MM.1S (cell line): ENCODE measurements around the gene TRPV4.

Experiments
- DNase-seq: peaks from one replicate; pipeline ENCODE4 v3.0.0-alpha.2; 2015
- H2AFZ ChIP-seq: fragments of 300-600 bp; sonication (generic); 2 replicates; pipeline ENCODE4 v1.6.0; 2016; ENCODE audit warnings: antibody characterized with exemption, low read length
- H3F3A ChIP-seq: fragments of 300-600 bp; sonication (generic); 2 replicates; pipeline ENCODE4 v1.6.1; 2016; ENCODE audit warnings: mild to moderate bottlenecking, antibody characterized with exemption, low read length, moderate library complexity, mixed read lengths; ENCODE audit not compliant: insufficient read depth
- H3K27ac ChIP-seq: fragments of 300-600 bp; sonication (generic); 2 replicates; pipeline ENCODE4 v1.5.1; 2016; ENCODE audit warnings: mild to moderate bottlenecking, low read length
- H3K27me3 ChIP-seq: fragments of 300-600 bp; sonication (generic); replicated peaks from 2 replicates; pipeline ENCODE4 v1.6.0; 2016; ENCODE audit warnings: low read length; ENCODE audit not compliant: insufficient read depth
- H3K36me3 ChIP-seq: fragments of 300-600 bp; sonication (generic); replicated peaks from 2 replicates; pipeline ENCODE4 v1.6.1; 2016; ENCODE audit warnings: mild to moderate bottlenecking, low read length, mixed read lengths; ENCODE audit not compliant: insufficient read depth
- H3K4me1 ChIP-seq: fragments of 300-600 bp; sonication (generic); 2 replicates; pipeline ENCODE4 v1.6.1; 2016; ENCODE audit warnings: low read length, mixed read lengths
- H3K4me2 ChIP-seq: fragments of 300-600 bp; sonication (generic); 2 replicates; pipeline ENCODE4 v1.6.0; 2016; ENCODE audit warnings: low read depth, low read length
- H3K4me3 ChIP-seq: fragments of 300-600 bp; sonication (generic); 2 replicates; pipeline ENCODE4 v1.5.1; 2016; ENCODE audit warnings: low read length, mixed read lengths
- H3K79me2 ChIP-seq: fragments of 300-600 bp; sonication (generic); 2 replicates; pipeline ENCODE4 v1.6.1; 2016; ENCODE audit warnings: mixed run types, low read length, mixed read lengths
- H3K9ac ChIP-seq: fragments of 300-600 bp; sonication (generic); 2 replicates; pipeline ENCODE4 v1.6.1; 2016; ENCODE audit warnings: low read length, mixed read lengths
- H3K9me2 ChIP-seq: fragments of 300-600 bp; sonication (generic); replicated peaks from 2 replicates; pipeline ENCODE4 v1.6.1; 2016; ENCODE audit warnings: mild to moderate bottlenecking, low read length, mixed read lengths; ENCODE audit not compliant: insufficient read depth
- H3K9me3 ChIP-seq: fragments of 300-600 bp; sonication (generic); replicated peaks from 2 replicates; pipeline ENCODE4 v1.6.1; 2016; ENCODE audit warnings: mild to moderate bottlenecking, low read length, mixed read lengths; ENCODE audit not compliant: insufficient read depth
- H4K20me1 ChIP-seq: fragments of 300-600 bp; sonication (generic); 2 replicates; pipeline ENCODE4 v1.6.1; 2016; ENCODE audit warnings: mild to moderate bottlenecking, low read length, moderate library complexity, mixed read lengths; ENCODE audit not compliant: insufficient read depth
- EZH2 ChIP-seq: fragments of 300-600 bp; sonication (generic); optimal IDR thresholded peaks from 2 replicates; pipeline ENCODE3; 2017; ENCODE audit warnings: low read depth, mild to moderate bottlenecking, antibody characterized with exemption, low read length, mixed read lengths
- EZH2phosphoT487 ChIP-seq: fragments of 300-600 bp; sonication (generic); IDR thresholded peaks from 2 replicates; pipeline ENCODE4 v1.6.1; 2018; ENCODE audit warnings: antibody characterized with exemption, low read length
- TF ChIP-seq, protein P1 (sequence below): fragments of 300-600 bp; sonication (generic); IDR thresholded peaks from 2 replicates; pipeline ENCODE4 v1.5.1; 2016; ENCODE audit warnings: antibody characterized with exemption, low read length, mixed read lengths

Gene TRPV4

DNA sequence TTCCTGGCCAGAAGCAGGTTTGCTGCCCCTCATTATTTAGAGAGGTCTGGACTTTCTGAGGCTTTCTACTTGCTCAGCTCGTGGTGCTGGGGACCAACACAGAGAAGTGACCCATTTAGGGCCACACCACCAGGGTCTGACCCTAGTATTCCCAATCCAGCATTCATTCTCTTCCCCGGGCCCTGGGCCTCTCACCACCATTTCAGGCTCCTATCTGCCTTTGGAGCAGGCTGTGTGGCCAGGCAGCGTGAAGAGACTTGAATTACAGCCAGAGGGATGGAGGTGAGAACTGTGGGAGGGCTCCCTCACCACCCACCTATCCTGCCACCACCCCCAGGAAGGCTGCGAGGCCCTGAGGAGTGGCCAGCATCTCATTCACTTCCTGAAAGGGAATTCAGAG, 95.0 kb downstream of the TRPV4 start:
- Histone ChIP-seq H3K4me2 (no peak overlapping the region), H3K4me1 (no peaks in the 10 kb centered on the region), H2AFZ (no peak overlapping the region), H3K27ac (no peak overlapping the region), H3K79me2 (no peaks in the 10 kb centered on the region), H3K9ac (no peak overlapping the region), H3K9me2 (no peaks in the 10 kb centered on the region), H3F3A (no peaks in the 10 kb centered on the region), H3K4me3 (no peak overlapping the region), H3K27me3 (no peaks in the 10 kb centered on the region), H3K36me3 (no peaks in the 10 kb centered on the region), H4K20me1 (no peaks in the 10 kb centered on the region), H3K9me3 (no peaks in the 10 kb centered on the region)
- no peak for TF ChIP-seq EZH2
- no peak for TF ChIP-seq EZH2phosphoT487
- TF ChIP-seq, protein P1, sequence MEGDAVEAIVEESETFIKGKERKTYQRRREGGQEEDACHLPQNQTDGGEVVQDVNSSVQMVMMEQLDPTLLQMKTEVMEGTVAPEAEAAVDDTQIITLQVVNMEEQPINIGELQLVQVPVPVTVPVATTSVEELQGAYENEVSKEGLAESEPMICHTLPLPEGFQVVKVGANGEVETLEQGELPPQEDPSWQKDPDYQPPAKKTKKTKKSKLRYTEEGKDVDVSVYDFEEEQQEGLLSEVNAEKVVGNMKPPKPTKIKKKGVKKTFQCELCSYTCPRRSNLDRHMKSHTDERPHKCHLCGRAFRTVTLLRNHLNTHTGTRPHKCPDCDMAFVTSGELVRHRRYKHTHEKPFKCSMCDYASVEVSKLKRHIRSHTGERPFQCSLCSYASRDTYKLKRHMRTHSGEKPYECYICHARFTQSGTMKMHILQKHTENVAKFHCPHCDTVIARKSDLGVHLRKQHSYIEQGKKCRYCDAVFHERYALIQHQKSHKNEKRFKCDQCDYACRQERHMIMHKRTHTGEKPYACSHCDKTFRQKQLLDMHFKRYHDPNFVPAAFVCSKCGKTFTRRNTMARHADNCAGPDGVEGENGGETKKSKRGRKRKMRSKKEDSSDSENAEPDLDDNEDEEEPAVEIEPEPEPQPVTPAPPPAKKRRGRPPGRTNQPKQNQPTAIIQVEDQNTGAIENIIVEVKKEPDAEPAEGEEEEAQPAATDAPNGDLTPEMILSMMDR, result no peak
- DNase-seq, result no peak

DNA sequence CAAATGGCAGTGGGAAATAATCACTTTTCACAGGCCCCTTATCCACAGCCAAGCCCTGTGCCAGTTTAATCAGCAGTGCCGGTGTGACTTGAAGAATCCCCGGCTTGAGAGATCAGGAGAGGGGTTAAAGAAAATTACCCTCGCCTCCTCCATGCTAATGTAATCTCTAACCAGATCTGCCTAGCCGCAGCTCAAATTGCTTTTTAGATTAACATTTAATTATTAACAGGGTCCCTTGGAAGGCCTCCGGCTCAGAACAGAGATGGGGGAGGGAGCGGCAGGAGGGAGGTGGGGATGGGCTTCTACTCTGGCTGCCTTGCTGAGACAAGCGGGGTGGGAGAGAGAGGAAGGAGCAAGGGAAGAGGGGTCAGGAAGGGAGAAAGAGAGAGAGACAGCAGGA, 95.6 kb downstream of the TRPV4 start:
- H3K9me3 ChIP-seq, result no peaks in the 10 kb centered on the region
- no peak overlapping the region for H3K4me2 ChIP-seq
- H3K4me3 ChIP-seq, result no peak overlapping the region
- no peaks in the 10 kb centered on the region for H4K20me1 ChIP-seq
- H3K36me3 ChIP-seq, result no peaks in the 10 kb centered on the region
- H3K79me2 ChIP-seq, result no peaks in the 10 kb centered on the region
- no peaks in the 10 kb centered on the region for H3K4me1 ChIP-seq
- TF ChIP-seq EZH2phosphoT487, result no peak
- TF ChIP-seq, protein P1, result no peak
- H3F3A ChIP-seq, result no peaks in the 10 kb centered on the region
- H3K27me3 ChIP-seq, result no peaks in the 10 kb centered on the region
- H3K9ac ChIP-seq, result no peak overlapping the region
- DNase-seq, result no peak
- no peaks in the 10 kb centered on the region for H3K9me2 ChIP-seq
- H2AFZ ChIP-seq, result no peak overlapping the region
- no peak overlapping the region for H3K27ac ChIP-seq

DNA sequence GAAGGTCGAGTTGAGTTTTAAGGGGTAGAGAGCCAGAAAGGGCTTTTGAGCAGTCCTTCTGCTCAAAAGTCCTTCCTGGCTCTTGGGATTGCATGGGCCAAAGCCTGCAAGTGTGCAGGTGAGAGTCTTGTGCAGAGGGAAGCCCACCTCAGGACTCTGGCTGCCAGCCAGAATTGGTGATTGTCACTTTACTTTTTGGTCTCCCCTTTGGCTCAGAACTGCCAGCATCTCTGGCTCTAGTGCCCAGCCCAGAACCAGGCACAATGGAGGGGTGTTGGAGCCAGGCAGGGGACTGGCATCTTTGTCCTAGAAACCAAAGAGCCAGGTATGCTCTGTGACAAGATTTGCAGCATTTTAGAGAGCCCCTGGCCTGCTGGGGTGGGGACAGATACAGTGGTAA, 96.1 kb downstream of the TRPV4 start:
- no peak overlapping the region for H3K9ac ChIP-seq
- H2AFZ ChIP-seq, result no peak overlapping the region
- no peaks in the 10 kb centered on the region for H3K79me2 ChIP-seq
- H4K20me1 ChIP-seq, result no peaks in the 10 kb centered on the region
- H3K4me1 ChIP-seq, result no peaks in the 10 kb centered on the region
- TF ChIP-seq EZH2, result no peak
- no peak for TF ChIP-seq EZH2phosphoT487
- TF ChIP-seq, protein P1, result no peak
- H3K36me3 ChIP-seq, result no peaks in the 10 kb centered on the region
- no peak overlapping the region for H3K4me3 ChIP-seq
- H3K27ac ChIP-seq, result no peak overlapping the region
- no peaks in the 10 kb centered on the region for H3F3A ChIP-seq
- H3K9me2 ChIP-seq, result no peaks in the 10 kb centered on the region
- H3K9me3 ChIP-seq, result no peaks in the 10 kb centered on the region
- no peak overlapping the region for H3K4me2 ChIP-seq
- DNase-seq, result no peak
- no peaks in the 10 kb centered on the region for H3K27me3 ChIP-seq
